GM21737 (cell line): ENCODE results near the gene SNX11.
A peak's percentile ranks its signal among the peaks of the same experiment; 100 is the strongest.

Experiments
- ATAC-seq: cut with Tn5 transposase; IDR thresholded peaks from one replicate; pipeline ENCODE4 v1.9.1; 2021; ENCODE audit warnings: mild to moderate bottlenecking, moderate library complexity; ENCODE audit not compliant: unreplicated experiment

SNX11 gene

DNA sequence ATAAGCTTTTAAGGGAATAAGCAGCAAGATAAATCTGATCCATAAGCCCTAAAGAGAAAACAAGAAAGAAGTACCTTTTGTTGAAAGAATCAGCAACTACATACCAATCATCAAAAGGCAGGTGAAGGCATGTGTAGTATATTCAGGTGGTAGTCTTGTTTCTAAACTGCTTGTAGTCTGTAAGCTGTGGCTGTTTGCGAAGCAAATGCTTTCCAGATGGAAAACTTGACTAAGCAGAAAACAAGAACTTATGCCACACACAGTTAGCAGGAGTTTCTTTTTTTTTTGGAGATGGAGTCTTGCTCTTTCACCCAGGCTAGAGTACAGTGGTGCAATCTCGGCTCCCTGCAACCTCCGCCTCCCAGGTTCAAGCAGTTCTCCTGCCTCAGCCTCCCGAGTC is 12.0 kb upstream of the SNX11 start:
- no peak for ATAC-seq

DNA sequence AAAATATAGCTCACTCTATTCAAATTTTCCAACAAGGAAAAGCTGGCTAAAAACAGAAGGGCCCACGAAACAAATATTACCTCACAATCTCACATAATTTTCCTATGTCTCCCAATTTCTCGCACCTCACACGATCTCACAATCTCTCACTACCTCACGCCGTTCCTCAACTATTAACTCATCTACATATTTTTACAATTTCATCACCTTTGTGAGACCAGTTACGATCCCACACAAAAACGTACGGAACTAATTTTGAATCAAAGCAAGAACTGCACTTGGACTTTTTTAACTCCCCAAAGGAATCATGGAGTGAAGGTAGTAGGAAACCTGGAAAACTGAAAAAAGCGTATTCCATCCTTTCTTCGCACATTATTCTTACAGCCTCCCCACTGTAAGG is 7.4 kb upstream of the SNX11 start:
- no peak for ATAC-seq

DNA sequence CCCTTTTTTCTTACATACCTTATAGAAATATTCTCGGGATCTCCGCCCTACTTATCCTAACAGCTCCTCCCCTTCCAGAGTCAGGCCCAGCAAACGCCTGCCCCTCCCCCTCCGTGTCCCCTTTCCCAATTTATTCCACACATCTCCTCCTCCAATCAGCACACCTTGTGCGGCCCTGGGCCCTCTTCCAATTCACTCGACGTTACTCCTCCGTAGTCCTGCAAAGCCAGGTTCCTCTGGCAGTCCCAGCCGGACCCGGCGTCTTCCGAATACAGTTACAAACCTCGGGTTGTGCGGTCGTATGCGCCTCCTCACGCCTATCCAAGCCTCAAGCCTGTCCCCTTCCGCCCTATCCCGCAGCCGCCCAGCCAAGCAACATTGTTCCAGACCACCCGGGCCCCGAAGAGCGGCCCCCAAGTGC is 7.0 kb upstream of the SNX11 start:
- ATAC-seq: peak; percentile 7

DNA sequence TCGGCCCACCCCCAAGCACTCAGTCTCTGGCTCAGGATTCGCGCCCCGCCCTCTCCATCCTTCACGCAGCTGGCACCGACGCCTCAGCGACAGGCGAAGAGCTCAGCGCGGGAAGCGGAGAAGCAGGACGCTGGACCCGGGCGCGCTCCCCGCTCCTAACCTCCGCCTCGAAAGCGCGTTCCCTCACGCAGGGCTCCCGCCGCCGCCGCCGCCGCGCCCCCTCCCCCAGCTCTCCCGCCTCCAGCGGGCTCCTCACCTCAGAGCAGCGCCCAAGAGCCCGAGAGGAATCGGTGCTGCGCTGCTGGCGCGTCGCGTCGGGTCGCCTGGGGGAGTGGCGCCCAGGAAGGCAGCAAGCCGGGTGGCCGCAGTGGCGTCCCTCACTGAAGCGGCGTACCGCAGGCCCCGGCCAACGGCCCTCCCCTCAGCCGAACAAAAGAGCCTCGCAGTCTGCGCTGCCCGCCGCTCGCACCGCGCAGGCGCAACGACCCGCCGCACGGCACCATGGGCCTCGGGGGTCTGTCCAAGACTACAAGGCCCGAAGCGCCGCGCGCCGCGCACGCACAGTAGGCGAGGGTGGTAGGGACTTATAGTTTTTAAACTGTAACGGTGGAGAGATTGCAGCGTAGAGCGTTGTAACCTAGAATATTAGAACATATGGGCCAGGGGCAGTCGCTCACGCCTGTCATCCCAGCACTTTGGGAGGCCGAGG is 6.4 kb upstream of the SNX11 start, which contains the start of gene CBX1:
TSS of gene CBX1 (minus strand) at position 467 of the 709 bp plus-strand sequence. CDS start 24,474 bp downstream, outside the sequence.
- ATAC-seq: peak; percentile 84

DNA sequence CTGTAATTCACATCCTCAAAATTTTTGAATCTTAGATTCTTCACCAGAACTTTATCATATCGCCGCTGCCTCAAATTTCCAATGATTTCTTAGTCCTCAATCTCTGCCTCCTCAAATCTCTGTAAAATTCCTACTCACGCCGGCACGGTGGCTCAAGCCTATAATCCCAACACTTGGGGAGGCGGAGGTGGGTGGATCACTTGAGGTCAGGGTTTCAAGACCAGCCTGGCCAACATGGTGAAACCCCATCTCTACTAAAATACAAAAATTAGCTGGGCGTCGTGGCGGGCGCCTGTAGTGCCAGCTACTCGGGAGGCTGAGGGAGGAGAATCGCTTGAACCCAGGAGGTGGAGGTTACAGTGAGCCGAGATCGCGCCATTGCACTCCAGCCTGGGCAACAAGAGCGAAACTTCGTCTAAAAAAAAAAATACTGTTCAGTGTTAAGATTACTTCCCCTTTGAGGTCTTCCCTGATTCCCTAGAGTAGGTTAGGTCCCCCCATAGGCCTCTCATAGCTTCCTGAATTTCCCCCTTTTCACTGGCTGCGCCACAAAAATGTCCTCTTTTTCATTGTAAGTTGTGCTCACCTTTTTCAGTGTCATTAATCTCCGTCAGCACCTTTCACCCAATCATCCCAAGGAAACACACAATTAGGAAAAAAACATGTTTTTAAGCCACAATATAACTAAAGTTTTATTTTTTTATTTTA is 5.4 kb upstream of the SNX11 start:
- no peak for ATAC-seq

DNA sequence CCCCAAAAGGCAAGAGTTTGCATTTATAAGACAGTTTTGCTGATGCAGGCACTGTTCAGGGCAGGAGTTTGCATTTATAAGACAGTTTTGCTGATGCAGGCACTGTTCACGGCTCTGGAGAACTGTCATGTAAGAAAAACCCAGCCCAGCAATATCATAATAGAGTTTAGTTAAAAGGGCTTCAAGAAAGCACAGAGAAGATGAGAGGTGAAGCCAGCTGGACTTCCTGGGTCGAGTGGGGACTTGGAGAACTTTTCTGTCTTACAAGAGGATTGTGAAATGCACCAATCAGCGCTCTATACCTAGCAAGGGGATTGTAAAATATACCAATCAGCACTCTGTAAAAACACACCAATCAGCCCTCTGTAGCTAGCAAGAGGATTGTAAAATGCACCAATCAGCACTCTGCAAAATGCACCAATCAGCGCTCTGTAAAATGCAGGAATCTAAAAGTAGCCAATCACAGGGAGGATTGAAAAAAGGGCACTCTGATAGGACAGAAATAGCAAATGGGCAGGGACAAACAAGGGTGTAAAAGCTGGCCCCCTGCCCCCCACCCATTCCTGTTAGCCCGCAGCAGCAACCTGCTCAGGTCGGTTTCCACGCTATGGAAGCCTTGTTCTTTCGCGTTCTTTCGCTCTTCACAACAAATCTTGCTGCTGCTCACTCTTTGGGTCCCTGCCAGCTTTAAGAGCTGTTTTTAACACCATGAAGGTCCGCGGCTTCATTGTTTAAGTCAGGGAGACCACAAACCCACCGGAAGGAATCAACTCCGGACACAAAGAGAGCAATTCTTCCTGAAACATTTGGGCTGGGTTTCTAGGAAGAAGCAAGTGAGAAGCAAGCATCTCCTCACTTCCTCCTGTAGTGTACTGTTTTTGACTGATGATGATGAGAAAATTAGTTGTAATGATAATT is 4.5 kb upstream of the SNX11 start:
- no peak for ATAC-seq

DNA sequence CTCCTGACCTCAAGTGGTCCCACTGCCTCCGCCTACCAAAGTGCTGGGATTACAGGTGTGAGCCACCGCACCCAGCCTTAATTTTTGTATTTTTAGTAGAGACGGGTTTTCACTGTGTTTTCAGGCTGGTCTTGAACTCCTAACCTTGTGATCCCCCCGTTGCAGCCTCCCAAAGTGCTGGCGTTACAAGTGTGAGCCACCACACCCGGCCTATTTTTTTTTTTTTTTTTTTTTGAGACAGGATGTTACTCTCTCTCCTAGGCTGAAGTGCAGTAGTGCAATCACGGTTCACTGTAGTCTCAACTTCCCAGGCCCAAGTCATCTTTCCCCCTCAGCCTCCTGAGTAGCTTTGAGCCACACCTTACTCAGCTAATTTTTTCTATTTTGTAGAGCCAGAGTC is 3.1 kb upstream of the SNX11 start:
- no peak for ATAC-seq

DNA sequence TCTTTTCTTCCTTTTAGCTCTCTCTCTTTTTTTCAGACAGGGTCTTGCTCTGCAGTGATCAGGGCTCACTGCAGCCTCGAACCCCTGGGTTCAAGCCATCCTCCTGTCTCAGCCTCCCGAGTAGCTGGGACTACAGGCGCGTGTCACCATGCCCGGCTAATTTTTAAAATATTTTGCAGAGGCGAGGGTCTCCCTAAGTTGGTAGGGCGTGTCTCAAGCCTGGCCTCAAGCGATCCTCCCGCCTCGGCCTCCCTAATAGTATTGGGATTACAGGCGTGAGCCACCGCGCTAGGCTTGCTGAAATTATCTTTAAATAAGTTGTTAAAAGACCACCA is 797 bp upstream of the SNX11 start:
- ATAC-seq: no peak

DNA sequence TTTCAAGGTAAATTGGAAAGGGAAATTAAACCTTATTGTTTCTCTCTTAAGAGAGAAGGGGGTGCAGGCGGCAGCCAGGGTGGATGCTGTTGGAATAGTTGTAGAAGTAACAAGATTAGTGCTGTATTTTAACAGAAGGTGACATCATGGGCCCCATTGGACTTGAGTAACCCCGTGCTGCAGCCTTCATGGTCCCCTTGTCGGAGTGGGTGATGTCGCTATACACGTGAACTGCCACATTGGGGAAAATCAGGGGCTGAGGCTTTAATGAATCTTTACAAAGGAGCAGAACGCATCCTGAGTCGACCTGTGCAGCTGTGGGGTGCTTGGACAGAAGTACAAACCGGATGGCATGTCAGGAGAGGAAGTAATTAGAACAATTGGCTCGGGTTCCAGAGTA is 3.2 kb downstream of the SNX11 start:
- no peak for ATAC-seq

DNA sequence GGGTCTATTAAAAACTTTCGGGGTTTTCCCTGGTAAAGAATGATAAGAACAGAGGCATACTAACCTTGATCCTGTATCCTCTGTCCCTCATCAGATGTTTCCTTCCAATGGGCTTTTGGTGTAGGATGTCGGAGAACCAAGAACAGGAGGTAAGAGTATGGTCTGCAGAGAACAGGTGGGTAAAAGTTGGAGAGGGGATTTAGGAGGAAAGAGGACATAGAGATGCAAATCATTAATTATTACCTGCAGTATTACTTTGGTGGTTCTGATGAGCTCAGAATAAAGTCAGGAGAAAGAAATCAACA is 4.3 kb downstream of the SNX11 start:
- ATAC-seq: no peak

DNA sequence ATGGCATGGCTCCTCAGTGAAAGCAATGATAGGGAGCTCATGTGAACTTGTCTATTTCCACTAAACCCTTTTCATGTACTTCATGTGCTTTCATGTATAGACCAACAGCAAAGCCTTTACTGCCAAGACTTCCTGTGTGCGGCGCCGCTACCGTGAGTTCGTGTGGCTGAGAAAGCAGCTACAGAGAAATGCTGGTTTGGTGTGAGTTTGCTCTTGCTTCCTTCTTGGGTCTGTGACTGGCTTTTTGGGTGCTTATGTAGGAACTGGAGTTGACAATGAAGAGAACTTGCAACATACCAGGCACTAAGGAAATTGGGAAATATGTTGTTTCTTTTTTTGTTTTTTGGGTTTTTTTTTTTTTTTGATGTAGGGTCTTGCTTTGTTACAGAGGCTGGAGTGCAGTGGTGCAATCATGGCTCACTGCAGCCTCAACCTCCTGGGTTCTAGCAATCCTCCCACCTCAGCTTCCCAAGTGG is 5.7 kb downstream of the SNX11 start:
- no peak for ATAC-seq

DNA sequence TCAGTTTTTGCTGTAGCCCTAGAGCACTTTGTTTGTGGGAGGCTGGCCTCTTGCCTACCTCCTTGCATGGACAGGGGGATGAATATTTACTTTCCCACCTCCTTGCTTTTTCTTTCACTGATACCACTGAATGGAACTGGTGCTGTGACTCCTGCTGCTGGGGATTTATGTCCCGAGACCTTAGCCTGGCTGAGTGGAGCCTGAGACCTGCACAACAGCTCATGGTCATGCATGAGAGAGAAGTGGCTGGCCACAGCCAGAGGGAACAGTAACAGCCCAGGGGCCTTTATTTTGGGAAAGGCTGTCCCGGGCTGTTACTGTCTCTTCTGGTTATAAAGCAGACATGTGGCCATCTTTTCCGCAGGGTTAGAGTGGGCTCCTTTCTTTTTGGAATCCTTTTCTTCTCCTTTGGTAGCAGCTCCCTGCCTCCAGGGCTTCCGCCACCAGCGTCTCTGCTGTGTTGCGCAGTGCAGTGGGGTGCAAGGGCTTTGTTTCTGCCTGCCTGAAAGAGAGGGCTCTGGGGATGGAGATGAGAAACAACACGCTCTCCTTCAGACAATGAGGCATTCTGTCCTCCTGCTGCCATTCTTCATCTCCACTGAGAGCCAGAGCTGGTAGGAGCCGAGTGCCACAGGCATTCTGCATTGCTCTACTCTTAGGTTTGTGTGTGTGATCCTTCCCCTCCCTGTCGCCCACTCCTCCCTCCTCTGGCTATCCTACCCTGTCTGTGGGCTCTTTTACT is 14.5 kb downstream of the SNX11 start:
- no peak for ATAC-seq

DNA sequence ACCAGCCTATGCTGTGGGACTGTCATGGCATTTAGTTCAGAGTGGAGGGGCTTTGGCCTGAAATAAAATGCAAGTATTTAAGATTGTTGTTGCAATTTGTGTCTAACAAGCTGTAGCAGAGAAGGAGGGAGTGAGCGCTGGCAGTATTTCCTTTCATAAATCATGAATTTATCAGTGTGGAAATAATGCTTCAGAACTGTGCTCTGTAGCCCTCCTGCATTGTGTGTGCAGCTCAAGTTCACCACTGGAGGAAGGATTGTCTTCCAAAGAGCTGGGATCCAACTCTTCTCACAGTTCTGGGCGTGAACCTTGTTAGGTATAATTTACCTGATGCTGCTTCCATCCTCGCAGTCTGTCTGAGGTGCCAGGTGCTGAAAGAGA is 15.1 kb downstream of the SNX11 start:
- no peak for ATAC-seq

DNA sequence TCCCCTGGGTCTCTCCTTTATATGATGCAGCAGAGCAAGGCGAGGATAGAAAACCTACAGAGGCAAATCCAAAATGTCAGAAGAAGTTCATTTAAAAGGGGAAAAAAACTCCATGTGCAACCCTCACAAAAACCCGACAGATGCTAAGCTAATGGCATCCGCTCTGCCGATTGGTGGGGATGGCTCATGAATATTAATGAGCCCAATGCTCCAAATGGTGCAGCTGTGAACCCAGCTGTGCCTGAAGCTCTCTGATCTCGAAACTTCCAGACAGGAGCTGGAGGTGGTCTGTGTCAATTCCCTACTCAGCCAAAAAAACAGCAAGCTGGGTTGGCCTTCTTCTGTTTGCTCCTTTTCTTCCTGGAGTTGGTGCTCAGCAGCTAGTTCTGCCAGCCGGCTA is 15.5 kb downstream of the SNX11 start:
- ATAC-seq: no peak

DNA sequence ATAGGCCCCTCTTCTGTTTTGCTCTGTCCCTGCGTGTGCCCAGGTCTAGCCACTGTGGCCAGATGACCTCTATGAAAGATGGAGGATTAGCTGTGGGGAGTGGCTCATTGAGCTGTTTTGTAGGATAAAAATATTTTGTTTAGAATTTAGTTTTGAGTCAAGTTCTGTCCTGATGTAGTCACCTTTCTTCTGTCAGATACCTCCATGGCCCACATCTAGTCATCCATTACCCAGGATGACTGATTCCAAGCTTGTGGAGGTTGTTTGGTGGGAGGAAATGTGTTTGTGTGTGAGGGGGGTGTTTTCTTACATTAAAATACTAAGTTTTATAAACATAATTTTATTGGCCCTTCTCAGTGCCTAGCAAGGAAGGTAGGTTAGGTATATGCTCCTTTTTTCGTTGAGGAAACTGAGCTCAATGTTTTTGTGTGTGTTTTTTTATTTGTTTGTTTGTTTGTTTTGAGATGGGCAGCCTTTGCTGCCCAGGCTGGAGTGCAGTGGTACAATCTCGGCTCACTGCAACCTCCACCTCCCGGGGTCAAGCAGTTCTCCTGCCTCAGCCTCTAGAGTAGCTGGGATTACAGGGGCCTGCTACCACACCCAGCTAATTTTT is 16.3 kb downstream of the SNX11 start:
- no peak for ATAC-seq

DNA sequence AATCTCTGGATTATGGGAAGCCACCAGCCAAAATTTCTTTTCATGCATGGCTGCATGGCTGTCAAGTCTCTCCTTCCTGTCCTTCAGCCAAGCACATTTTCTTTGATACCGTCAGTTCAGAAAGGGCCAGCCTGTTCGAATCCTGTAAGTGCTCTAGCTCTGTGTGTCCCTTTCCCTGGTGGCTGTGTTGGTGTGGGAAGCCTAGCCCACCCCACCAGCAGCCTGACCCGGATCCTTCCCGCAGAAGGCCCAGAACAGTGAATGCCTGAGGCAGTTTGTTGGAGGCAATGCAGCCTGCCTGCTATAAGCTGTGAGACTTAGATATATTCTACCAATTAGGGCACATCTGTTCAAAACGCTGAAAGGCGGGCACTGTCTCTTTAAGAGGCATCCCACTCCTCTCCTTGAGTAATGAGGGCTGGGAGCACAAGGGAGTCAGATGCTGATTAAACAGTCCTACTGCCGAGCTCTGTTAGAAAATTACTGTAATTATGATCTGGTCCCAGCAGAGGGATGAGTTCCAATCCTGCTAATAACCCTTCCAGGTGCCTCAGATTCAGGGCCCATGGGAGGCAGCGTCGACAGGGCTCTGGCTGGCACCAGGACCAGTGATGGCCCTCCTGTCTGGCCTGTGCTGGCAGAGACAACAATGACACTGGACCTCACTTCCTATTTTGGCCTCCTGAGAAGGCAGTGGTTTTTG is 18.4 kb downstream of the SNX11 start:
- no peak for ATAC-seq

DNA sequence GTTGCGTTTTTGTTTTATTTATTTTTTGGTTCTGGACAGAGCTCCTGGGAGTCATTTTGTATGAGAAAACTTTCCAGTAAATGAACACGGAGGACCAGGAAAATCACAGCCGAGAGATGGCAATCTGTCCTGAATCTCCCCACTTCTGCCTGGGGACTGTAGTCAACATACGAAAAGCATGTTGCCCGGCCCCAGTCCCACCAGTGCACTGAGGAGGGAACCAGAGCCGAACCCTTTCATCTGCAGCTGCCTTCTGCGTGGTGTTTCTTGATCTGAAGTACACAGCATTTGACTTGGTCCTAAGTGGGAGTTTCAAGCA is 18.9 kb downstream of the SNX11 start:
- ATAC-seq: no peak

DNA sequence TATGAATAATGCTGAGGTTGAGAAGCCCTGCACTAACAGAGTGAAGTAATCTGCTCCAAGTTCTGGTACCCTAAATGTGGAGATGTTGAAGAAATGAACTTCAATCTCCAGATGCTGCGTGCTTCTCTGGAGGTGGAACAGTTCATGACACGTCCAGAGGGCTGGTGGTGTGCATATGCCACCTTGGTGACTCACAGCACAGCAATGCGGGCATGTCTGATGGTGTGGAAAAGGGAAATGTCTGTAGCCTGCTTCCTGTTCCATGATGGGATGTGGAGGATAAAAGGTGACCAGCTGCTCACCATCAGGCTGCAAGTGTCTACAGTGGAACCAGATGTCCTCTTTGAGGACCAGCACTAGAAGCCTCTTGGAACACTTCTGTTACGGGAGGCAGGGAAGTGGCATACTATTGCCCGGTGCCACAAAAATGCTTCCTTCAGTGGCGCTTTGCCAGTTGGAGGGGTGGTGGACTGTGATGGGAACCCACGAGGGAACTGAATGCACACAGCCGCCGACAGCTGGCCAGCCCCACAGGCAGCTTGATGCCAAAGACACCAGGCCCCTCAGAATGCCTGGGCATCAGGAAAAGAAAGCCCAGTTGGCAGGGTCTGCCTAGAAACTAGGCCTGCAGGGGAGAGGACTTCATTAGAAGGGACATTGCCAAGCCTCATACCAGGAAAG is 19.9 kb downstream of the SNX11 start:
- ATAC-seq: no peak

DNA sequence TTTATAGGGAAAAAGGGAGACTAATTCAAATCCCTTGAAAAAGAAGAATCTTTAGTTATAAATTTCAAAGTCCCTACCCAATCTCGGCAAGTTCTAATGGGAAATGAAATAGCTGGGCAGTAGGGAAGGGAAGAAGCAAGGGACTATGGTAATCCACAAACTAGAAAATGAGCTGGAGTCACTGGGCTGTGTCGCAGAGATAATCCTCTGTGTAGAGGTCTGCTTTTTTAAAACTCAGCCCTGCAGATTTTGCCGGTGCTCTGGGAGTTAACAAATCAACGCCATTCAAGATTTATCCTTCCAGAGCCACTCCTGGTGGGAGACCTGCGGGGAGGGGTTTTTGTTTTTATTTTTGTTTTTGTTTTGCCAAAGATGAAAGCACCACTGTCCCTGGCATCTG is 20.8 kb downstream of the SNX11 start:
- ATAC-seq: no peak

DNA sequence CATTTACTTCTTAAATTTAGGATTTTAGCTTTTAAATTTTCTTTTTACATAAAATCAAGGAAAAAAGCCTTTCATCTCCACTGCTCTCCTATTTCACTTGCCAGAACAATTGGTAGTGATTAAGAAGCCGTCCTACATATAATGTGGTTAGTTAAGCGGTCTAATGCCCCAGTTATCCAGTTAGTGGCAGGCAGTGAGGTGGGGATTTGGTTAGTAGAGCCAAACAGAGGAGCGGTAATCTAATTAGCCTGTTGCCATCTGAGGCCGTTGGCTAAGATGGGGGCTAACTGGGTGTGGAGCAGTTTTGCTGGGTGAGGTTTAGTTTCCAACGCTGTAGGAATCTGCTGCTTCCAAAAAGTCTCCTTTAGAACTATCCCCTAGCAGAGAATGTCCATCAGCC is 22.4 kb downstream of the SNX11 start:
- no peak for ATAC-seq
